AG04450 (cell line): ENCODE results near the gene NNAT. TPM values are rescaled to one million over a fixed set of nuclear protein-coding genes. Genes with fewer than 3 reads are reported as not detected.

Experiments
- CTCF ChIA-PET: fragments of 300-600, 350-600 bp; formaldehyde crosslinking; extraction: SDS; loops from one replicate; lab custom pipeline; 2022; ENCODE audit warnings: antibody characterized with exemption, inconsistent platforms; lab: Charles Lee
- POLR2A ChIA-PET: fragments of 350-600 bp; formaldehyde crosslinking; extraction: SDS; loops from one replicate; lab custom pipeline; 2021; ENCODE audit warnings: antibody characterized with exemption, inconsistent platforms; lab: Yijun Ruan, JAX
- DNase-seq: peaks from one replicate; pipeline ENCODE4 v3.0.0-alpha.2; 2011; ENCODE audit warnings: low read depth, low spot score
- H3K27ac ChIP-seq: one replicate; pipeline ENCODE4 v1.5.1; 2012; ENCODE audit warnings: low read depth, low read length, control low read depth
- H3K27me3 ChIP-seq: one replicate; pipeline ENCODE4 v1.6.0; 2012; ENCODE audit warnings: low read length; ENCODE audit not compliant: control insufficient read depth, insufficient read depth
- H3K4me3 ChIP-seq: 2 replicates; pipeline ENCODE4 v1.5.1; 2011; ENCODE audit warnings: mild to moderate bottlenecking, low read depth, low read length, control low read depth
- H3K9me3 ChIP-seq: 2 replicates; pipeline ENCODE4 v1.5.1; 2012; ENCODE audit warnings: low read length; ENCODE audit not compliant: control insufficient read depth, insufficient read depth
- polyA plus RNA-seq: library from polyadenylated mRNA; depleted of rRNA; stranded (reverse); fragments of >200 nt; gene quantifications from 2 replicates; pipeline ENCODE4 v1.2.3, GENCODE V29; 2011
- TF ChIP-seq, protein P1 (sequence below): IDR thresholded peaks from 2 replicates; pipeline ENCODE4 v1.5.1; 2011; ENCODE audit warnings: low read depth, low read length, control low read depth, inconsistent platforms

Gene NNAT
- polyA plus RNA-seq, 1 experiment, result 54.0 TPM

DNA sequence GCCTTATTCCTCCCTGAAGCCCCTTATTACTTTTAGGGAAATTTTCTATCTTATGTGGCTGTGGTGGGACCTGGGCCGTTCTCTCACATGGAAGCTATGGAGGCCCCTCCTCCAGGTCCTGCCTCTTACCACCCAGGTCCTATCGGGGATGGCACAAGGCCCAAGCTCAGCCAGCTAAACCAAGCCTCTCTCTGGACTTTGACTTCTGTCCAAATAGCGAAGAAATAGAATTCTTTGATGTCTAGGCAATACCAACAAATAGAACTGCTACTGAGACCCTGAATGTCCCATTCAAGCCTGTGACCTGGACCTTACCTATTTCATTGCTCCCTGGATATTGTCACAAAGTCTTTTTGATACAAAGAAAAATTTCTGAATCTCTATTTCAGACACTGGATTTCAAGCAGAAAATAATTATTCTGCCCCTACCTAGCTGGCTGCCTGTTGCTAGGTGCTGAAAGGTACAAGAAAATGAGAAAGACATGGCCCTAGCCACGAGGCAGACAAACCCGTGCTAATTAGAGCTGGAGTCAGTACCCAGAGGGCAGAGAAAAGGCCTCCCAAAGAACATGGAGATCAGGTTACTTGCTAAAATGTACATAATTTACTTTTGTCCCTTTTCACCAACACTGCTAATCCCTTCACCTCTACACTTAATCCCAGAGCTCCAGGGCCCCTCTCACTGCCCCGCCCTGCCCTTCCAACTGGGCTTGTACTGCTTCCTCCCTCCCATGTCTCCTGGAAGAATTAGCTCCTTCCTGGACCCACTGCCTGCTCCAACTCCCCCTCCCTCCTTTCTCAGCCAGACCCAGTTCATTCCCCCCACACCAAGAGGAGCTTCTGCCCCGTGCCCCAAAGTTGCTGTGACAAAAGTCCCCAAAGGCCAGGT lies 15.5 kb upstream of the NNAT start:
- Histone ChIP-seq H3K4me3 (no peak overlapping the region), H3K27me3 (no peaks in the 10 kb centered on the region), H3K9me3 (no peaks in the 10 kb centered on the region), H3K27ac (no peak overlapping the region)
- ChIA-PET CTCF (no interaction called here), POLR2A (interaction anchor here (0.7 to 1.0 kb wide), 2 partner anchors 12 to 826 kb away, joined by 3 read pairs; no protein-coding TSS in a partner anchor)
- TF ChIP-seq, protein P1, sequence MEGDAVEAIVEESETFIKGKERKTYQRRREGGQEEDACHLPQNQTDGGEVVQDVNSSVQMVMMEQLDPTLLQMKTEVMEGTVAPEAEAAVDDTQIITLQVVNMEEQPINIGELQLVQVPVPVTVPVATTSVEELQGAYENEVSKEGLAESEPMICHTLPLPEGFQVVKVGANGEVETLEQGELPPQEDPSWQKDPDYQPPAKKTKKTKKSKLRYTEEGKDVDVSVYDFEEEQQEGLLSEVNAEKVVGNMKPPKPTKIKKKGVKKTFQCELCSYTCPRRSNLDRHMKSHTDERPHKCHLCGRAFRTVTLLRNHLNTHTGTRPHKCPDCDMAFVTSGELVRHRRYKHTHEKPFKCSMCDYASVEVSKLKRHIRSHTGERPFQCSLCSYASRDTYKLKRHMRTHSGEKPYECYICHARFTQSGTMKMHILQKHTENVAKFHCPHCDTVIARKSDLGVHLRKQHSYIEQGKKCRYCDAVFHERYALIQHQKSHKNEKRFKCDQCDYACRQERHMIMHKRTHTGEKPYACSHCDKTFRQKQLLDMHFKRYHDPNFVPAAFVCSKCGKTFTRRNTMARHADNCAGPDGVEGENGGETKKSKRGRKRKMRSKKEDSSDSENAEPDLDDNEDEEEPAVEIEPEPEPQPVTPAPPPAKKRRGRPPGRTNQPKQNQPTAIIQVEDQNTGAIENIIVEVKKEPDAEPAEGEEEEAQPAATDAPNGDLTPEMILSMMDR, result no peak
- no peak for DNase-seq

- no peak overlapping the region for H3K27ac ChIP-seq
- TF ChIP-seq, protein P1, result no peak
- no peak overlapping the region for H3K4me3 ChIP-seq
- no peak for DNase-seq
- no peaks in the 10 kb centered on the region for H3K9me3 ChIP-seq
- H3K27me3 ChIP-seq, result no peaks in the 10 kb centered on the region
- ChIA-PET CTCF (no interaction called here), POLR2A (interaction anchor here (1.0 kb wide), 1 partner anchor 11 kb away, joined by 3 read pairs; no protein-coding TSS in a partner anchor)
Observed at GRCh38 chr20:37506152-37506725, 14.8 kb upstream of the NNAT start.

DNA sequence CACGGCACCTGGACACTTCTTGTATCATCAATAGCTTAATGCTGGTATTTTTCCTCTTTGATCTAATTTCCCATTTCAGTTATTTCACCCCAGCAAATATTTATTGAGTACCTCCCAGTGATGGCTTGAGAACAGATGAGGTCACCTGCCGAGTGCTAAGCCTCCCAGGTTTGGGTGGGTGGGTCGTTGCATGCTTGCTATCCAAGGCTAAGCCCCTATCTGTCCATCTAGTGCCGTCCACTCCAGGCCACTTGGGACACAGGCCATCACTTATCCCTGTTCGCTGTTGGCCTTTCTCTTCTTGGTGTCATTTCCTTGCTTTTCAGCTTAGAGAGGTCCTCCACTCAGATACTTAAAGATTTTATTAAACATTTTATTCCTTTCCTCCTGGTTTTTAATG lies 10.8 kb upstream of the NNAT start:
- Histone ChIP-seq H3K9me3 (no peaks in the 10 kb centered on the region), H3K4me3 (no peak overlapping the region), H3K27me3 (no peaks in the 10 kb centered on the region), H3K27ac (no peak overlapping the region)
- DNase-seq, result no peak
- ChIA-PET CTCF (no interaction called here), POLR2A (no interaction called here)
- TF ChIP-seq, protein P1, result no peak

DNA sequence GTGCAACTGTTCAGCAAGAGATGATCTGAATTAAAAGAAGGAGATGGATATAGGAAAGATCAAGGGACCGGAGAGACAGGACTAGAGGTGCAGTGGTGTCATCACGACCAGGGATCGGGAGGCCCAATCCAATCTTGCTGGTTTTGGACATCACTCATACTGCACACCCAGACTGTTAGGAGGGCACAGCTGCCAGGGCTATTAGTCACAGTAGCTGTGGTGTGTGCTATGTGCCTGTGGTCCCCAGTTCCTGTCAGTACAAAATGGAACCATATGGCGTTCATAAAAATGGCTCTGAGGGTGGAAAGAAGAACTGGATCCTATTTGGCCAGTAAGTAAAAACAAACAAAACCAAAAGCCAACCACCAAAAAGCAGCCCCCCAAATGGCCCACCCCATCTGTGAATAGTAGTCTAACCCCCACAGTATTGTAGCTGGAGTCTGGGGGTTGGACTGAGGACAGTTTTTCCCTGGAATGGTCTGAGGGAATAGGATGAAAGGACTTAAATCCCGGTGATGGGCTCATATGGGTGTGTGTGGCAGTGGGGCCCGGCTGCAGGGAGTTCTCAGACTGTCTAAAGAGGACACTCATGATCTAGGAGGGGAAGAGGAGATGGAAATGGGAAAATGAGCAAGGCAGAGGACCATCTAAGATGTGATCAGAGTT lies 9.3 kb upstream of the NNAT start:
- Histone ChIP-seq H3K4me3 (no peak overlapping the region), H3K9me3 (no peaks in the 10 kb centered on the region), H3K27ac (no peak overlapping the region), H3K27me3 (no peaks in the 10 kb centered on the region)
- no peak for DNase-seq
- TF ChIP-seq, protein P1, result no peak
- ChIA-PET POLR2A (no interaction called here), CTCF (no interaction called here)
